Activated CD8-positive, alpha-beta memory T cell treated with anti-CD3 and anti-CD28 coated beads for 1 hour (primary cell): ENCODE data around the gene C1orf105.

Experiments
- DNase-seq, 2 donors: peaks; one replicate each; pipeline ENCODE4 v3.0.0-alpha.2; 2020; ENCODE audit warnings: low read depth in 1 of 2; ENCODE audit errors: extremely low read depth in 1 of 2

C1orf105 gene

DNA sequence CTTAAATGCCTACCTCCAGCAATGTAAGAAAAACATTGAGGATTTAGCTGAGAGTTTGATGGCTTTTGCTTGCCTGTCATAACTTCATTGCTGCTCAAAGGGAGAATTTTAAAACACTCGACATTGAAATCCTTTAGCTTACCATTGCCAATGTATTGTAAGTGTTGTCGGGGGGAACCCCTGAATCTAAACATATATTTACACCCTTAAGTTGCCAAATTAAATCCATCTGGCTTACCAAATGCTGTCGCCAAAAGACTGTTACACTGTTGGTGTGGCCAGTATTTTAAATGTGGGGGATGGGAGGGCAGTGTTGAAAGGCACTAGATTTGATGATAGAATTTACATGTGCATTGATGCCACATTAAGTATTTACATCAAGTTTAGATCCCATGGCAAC, 24.9 kb upstream of the C1orf105 start:
- DNase-seq, result no peak

DNA sequence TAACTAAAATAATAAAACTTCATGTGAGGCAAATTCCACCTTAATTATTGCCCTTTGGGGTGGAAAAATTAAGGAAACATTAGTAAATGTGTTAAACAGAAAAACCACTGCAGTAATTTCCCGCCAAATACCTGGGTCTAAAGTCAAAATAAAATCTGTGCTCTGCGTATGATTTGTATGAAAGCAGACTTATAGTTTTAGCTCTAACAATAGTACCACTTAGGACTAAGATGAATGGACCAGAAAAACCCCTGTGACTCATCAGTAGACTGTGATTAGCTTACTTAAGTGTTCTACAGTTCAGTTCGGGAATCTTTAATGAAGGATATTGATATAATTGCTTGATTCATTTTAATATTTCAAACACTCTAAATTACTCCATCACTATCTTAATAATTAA, 23.3 kb upstream of the C1orf105 start:
- DNase-seq, result no peak

- DNase-seq, result no peak
Observed at GRCh38 chr1:172397633-172398032, 22.9 kb upstream of the C1orf105 start.

DNA sequence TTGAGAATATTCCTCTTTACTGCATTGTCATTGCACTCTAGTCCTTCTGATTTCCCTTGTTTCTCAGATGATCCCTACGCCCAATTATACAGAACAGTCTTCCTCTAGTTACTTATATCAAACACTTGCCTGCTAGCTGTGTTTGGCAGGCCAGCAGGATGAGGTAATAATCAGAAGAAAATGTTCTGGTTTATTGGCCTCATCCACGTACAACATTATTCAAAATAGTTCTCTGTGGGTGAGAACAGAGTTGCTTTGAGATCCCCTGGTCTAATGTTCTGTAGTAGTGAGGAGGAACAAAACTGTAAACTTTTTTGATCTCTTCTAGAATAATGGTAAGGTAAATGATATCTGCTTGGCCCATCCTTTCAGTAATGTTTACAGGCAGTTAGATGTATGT, 22.3 kb upstream of the C1orf105 start:
- no peak for DNase-seq

DNA sequence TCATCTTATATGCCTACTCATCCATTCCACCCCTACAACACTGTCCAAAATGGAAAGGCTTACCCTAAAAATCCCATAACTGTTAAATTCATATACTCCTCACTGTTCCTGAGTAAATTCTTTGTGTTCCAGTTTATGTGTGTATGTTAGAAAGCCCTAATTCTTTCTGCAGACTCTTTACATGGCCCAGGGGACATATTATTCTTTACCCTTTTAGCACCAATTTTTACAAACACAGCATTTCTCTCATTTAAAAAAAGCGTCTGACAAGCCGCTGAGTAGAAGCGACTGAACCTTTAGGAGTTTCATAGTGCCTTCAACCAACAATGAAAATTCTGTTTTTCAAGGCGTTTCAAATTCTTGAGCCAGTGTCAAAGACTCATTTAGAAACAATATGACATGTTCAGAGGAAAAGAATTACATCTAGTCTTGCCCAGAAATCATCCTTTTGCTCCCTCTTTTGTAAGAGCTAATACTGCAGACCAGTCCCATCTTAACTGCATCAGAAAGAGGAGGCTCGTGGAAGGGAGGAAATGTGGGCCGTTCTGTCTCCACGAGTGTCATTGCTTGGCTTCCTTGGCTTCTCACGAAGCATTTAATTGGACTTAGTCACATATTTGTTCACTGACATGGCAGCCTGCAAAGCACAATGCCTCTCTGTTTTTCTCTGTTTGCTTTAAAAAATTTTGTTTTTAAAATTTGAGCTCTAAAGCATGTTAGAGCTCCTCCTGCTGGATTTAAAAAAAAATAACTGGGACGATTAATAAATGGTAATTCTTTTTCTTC, 21.3 kb upstream of the C1orf105 start:
- no peak for DNase-seq

- DNase-seq, result no peak
Observed at GRCh38 chr1:172399756-172400721, 20.4 kb upstream of the C1orf105 start.

DNA sequence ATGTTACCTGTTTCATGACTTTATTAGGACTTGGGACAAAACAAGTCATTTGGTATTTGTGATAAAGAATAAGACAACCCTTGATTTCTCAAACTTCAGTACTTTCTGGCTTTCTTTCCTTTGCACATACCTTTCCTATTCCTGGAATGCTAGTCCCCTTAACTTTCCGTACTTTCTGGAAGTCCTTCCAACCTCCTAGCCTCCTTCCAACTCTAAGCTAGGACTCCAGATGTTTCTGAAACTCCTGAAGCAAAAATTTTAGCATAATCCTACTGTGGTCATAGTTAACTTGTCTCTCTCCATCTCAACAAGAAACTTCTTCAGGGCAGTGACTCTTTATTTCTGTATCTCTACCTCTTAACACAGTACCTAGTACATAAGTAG, 19.8 kb upstream of the C1orf105 start:
- no peak for DNase-seq

GRCh38 chr1:172401477-172401876, 19.0 kb upstream of the C1orf105 start:
- no peak for DNase-seq

DNA sequence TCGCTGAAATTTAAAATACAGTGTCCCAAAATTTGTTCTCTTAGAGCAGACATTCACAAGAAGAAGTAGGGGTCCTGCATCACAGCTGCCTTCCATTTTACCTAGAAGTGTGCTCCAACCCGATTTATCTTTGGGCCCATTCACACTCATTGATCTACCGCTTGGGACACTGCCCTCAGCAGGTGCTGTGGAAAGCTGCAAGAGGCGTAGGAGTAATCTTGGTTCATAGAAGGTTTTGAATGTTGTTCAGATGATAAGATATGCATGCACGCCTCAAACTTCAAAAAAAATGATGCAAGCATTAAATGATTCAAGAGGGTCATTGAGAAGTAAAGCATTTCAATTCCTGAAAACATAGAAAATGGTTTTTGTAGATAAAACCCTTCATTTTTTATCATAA, 18.6 kb upstream of the C1orf105 start:
- DNase-seq, result no peak

GRCh38 chr1:172402878-172403569, 17.5 kb upstream of the C1orf105 start:
- DNase-seq, result no peak

- no peak for DNase-seq
Observed at GRCh38 chr1:172404121-172404520, 16.4 kb upstream of the C1orf105 start.

DNA sequence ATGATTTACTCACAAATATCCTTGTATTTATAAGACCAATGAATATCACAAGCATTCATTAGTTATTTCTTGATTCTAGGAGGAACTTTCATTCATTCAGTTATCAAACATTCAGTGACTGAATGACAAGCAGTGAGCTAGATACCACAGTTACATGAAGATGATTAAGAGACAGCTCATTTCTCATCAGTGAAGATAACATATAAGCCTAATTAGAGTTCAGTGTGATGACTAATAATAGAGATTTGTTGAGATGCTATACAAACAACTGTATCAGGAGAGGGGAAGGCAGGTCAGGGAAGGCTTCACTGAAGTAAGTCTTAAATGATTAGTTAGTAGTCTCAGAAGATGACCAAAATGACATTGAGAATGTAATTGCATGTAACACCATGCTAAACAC, 14.6 kb upstream of the C1orf105 start:
- DNase-seq, result no peak

GRCh38 chr1:172406968-172407367, 13.5 kb upstream of the C1orf105 start:
- DNase-seq, result no peak

DNA sequence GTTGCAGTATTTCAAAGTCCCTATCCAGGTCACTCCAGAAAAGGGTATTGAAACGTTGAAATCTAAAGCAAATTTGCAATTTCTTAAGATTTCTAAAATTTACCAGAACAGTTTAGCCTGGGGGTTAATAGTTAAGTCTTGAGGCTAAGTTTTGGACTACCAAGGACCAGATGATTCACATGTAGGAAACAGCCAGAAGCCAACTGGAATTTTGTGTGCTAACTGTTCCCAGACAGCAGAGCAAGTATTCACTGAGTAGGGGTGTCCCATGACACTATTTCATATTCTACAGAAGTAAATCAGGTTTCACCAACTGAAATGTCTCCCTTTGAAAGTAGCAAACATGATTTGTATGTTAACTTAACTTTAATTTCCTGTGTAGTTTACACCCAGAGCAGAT, 11.5 kb upstream of the C1orf105 start:
- DNase-seq, result no peak

DNA sequence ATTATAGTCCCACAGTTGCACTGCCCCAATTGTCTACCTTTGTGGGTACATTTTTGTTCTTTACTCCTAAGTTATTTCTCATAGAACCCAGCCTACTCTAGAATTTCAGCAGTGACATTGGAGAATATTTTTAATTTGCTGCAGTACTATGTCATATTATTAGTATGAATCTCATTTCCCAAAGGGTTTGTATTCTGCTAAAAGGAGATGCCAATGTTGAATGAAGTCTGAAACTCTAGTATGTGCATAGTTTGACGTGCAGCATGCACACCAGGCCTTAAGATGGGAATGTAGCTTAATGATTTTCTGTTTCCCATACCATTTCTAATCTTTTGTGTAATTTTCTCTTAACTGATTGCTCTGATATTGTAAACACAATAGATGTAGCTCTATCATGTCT, 10.5 kb upstream of the C1orf105 start:
- no peak for DNase-seq

GRCh38 chr1:172411791-172412338, 8.6 kb upstream of the C1orf105 start:
- DNase-seq, result no peak

- DNase-seq, result no peak
Observed at GRCh38 chr1:172414331-172414730, 6.2 kb upstream of the C1orf105 start.

GRCh38 chr1:172416496-172417035, 3.9 kb upstream of the C1orf105 start:
- no peak for DNase-seq

GRCh38 chr1:172417557-172417956, 2.9 kb upstream of the C1orf105 start:
- no peak for DNase-seq

DNA sequence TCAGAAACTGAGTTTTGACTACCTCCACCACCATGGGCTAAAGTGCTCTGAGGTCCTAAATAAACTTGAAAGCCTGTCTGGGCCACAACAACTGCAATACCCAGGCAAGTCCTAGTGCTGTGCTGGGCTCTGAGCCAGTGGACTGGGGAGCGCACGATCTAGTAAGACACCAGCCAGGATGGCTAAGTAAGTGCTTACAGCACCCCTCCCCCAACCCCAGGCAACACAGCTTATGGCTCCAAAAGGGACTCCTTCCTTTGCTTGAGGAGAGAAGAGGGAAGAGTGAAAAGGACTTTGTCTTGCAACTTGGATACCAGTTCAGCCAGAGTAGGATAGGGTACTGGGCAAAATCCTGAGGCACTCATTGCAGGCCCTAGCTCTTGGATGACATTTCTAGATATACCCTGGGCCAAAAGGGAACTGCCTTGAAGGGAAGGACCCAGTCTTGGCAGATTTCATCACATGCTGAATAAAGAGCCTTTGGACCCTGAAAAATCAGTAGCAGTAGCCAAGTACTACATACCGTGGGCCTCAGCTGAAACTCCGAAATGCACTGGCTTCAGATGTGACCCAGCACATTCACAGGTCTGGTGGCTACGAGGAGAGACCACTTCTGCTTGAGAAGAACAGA, 1.6 kb downstream of the C1orf105 start:
- no peak for DNase-seq
